Chondrocyte (in vitro differentiated cells): ENCODE results near the gene ASIC5. TPM values are rescaled to one million over a fixed set of nuclear protein-coding genes. Genes with fewer than 3 reads are reported as not detected.

Experiments used
- DNase-seq: peaks from one replicate; pipeline ENCODE4 v3.0.0; 2021; ENCODE audit warnings: mixed read lengths, low spot score
- H3K27ac Mint-ChIP-seq: one replicate; pipeline ENCODE4 v1.8.0; 2021; ENCODE audit warnings: mild to moderate bottlenecking, moderate library complexity, mixed read lengths; ENCODE audit not compliant: unreplicated experiment
- H3K27me3 Mint-ChIP-seq: 2 replicates; pipeline ENCODE4 v1.8.0; 2021; ENCODE audit warnings: low read depth, mixed read lengths
- H3K36me3 Mint-ChIP-seq: 2 replicates; pipeline ENCODE4 v1.8.0; 2021; ENCODE audit warnings: low read depth, mixed read lengths
- H3K4me1 Mint-ChIP-seq: 2 replicates; pipeline ENCODE4 v1.8.0; 2021; ENCODE audit warnings: low read depth, mild to moderate bottlenecking, mixed read lengths
- H3K4me3 Mint-ChIP-seq: one replicate; pipeline ENCODE4 v1.8.0; 2021; ENCODE audit warnings: mild to moderate bottlenecking, moderate library complexity, mixed read lengths; ENCODE audit not compliant: unreplicated experiment
- H3K9me3 Mint-ChIP-seq: 2 replicates; pipeline ENCODE4 v1.8.0; 2021; ENCODE audit warnings: low read depth, mixed read lengths
- CTCF ChIP-seq: fragments of 200-600 bp; sonication (generic); IDR thresholded peaks from 2 replicates; pipeline ENCODE4 v1.5.0; 2021; ENCODE audit warnings: antibody characterized with exemption, mild to moderate bottlenecking, moderate library complexity
- total RNA-seq: library from RNA; stranded (reverse); gene quantifications from 3 replicates; pipeline ENCODE4 v1.2.1, GENCODE V29; 2021

The ASIC5 gene
- total RNA-seq, 1 donor from 2014 or later = not detected

GRCh38 chr4:155795991-155796390, 70.1 kb downstream of the ASIC5 start:
- Mint-ChIP-seq H3K27ac (no peak overlapping the region), H3K4me3 (no peak overlapping the region), H3K4me1 (peaks cover 16% of the 10 kb centered on the region), H3K36me3 (peaks cover 6% of the 10 kb centered on the region), H3K27me3 (no peaks in the 10 kb centered on the region), H3K9me3 (no peaks in the 10 kb centered on the region)
- TF ChIP-seq CTCF = peak; percentile 65
- no peak for DNase-seq

GRCh38 chr4:155794589-155795236, 71.4 kb downstream of the ASIC5 start:
- H3K27me3 Mint-ChIP-seq = no peaks in the 10 kb centered on the region
- H3K4me3 Mint-ChIP-seq = no peak overlapping the region
- no peaks in the 10 kb centered on the region for H3K9me3 Mint-ChIP-seq
- DNase-seq = no peak
- H3K4me1 Mint-ChIP-seq = peaks cover 9% of the 10 kb centered on the region
- H3K36me3 Mint-ChIP-seq = peaks cover 10% of the 10 kb centered on the region
- no peak for TF ChIP-seq CTCF
- H3K27ac Mint-ChIP-seq = no peak overlapping the region

- Mint-ChIP-seq H3K27me3 (no peaks in the 10 kb centered on the region), H3K9me3 (no peaks in the 10 kb centered on the region), H3K4me1 (peaks cover 17% of the 10 kb centered on the region), H3K4me3 (no peak overlapping the region), H3K27ac (no peak overlapping the region), H3K36me3 (peaks cover 8% of the 10 kb centered on the region)
- no peak for DNase-seq
- TF ChIP-seq CTCF = no peak
These were observed 76.1 kb downstream of the ASIC5 start for GRCh38 chr4:155789982-155790381.

- H3K4me3 Mint-ChIP-seq = no peak overlapping the region
- no peak for TF ChIP-seq CTCF
- no peak for DNase-seq
- H3K36me3 Mint-ChIP-seq = peaks cover 8% of the 10 kb centered on the region
- no peak overlapping the region for H3K27ac Mint-ChIP-seq
- H3K27me3 Mint-ChIP-seq = no peaks in the 10 kb centered on the region
- H3K9me3 Mint-ChIP-seq = no peaks in the 10 kb centered on the region
- peaks cover 21% of the 10 kb centered on the region for H3K4me1 Mint-ChIP-seq
These were observed 76.7 kb downstream of the ASIC5 start for GRCh38 chr4:155789391-155789790.

- Mint-ChIP-seq H3K27me3 (no peaks in the 10 kb centered on the region), H3K9me3 (no peaks in the 10 kb centered on the region), H3K27ac (no peak overlapping the region), H3K4me1 (peaks cover 25% of the 10 kb centered on the region), H3K4me3 (no peak overlapping the region), H3K36me3 (peaks cover 8% of the 10 kb centered on the region)
- TF ChIP-seq CTCF = peak; percentile 93
- DNase-seq = no peak
These were observed 78.9 kb downstream of the ASIC5 start for GRCh38 chr4:155787113-155787710.
